Right cardiac atrium (tissue), 5 donors: ENCODE results near the gene NISCH. TPM values are rescaled to one million over a fixed set of nuclear protein-coding genes. Genes with fewer than 3 reads are reported as not detected.

ENCODE experiments used
- ATAC-seq, 2 donors: fragments of 200-7000 bp; cut with Tn5 transposase; one replicate each; pipeline versions ENCODE4 v1.8.0 to v1.9.1; 2020; ENCODE audit warnings: moderate library complexity in 2 of 2, mild to moderate bottlenecking in 1 of 2
- DNase-seq, 3 donors: peaks; one replicate each; pipeline ENCODE4 v3.0.0-alpha.2; 2020
- H3K27ac ChIP-seq: one replicate; pipeline ENCODE4 v1.5.1; 2013; ENCODE audit warnings: mild to moderate bottlenecking, low read length, control low read depth, moderate library complexity
- H3K27me3 ChIP-seq: one replicate; pipeline ENCODE4 v1.6.1; 2013; ENCODE audit not compliant: control insufficient read depth, insufficient read depth
- H3K4me1 ChIP-seq: one replicate; pipeline ENCODE4 v1.6.1; 2013; ENCODE audit warnings: low read length; ENCODE audit not compliant: control insufficient read depth, insufficient read depth
- H3K4me3 ChIP-seq: one replicate; pipeline ENCODE4 v1.5.1; 2013; ENCODE audit warnings: low read length, control low read depth
- H3K9me3 ChIP-seq: one replicate; pipeline ENCODE4 v1.6.1; 2013; ENCODE audit warnings: low read length; ENCODE audit not compliant: control insufficient read depth
- WGBS: extraction: QIAGEN DNeasy Blood & Tissue Kit; methylation state at CpG from one replicate; pipeline ENCODE4 v1.1.7; 2013; 5-methylcytosine and 5-hydroxymethylcytosine counted together
- intact Hi-C, 4 donors: fragments of 100-400 bp; cut with DNase I; formaldehyde crosslinking; loops; one replicate each; pipeline versions ENCODE4 v1.11.0 to v1.14.0; 2022 to 2023
- polyA plus RNA-seq: library from polyadenylated mRNA; stranded (reverse); fragments of 200-250 nt; gene quantifications from one replicate; pipeline ENCODE4 v1.2.3, GENCODE V29; 2013
- total RNA-seq, 4 donors: library from RNA; stranded (reverse); fragmentation: NEBNext Ultra II Directional; extraction: Animal tissue kit (Norgen Biotek cat#: 25700); gene quantifications; one replicate each; pipeline ENCODE4 v1.2.1, GENCODE V29; 2021
- donor health status: healthy with polysubstance abuse.
- donor health status: DM: no; HTN: yes; CAD: no.
- donor health status: DM: no; HTN: no; CAD: no.
- donor health status: DM: no; HTN: yes; CAD: no; lungs with severe emphysema.
- donor health status: DM: yes; HTN: yes; CAD: no.

The NISCH gene
- total and polyA plus RNA-seq, 5 donors: 31.2 to 59.2 (median 50.7) TPM

DNA sequence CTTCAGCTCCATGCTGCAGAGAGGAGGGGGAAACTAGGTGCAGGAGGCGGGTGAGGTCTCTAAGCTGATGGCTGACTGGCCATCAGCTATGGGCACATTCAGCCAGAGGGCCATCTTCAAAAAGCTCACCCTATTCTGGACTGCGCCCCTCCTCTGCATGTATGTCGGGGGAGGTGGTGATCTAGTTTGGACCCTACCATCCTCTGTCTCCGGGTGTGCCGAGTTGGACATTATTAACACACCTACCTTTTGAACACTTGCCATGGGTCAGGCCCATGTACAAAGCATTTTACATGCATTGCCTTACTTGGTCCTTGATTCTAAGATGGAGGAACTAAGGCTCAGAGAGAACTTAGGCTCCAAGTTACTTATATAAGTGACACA, 1.4 kb downstream of the NISCH start:
- Histone ChIP-seq H3K27me3 (no peaks in the 10 kb centered on the region), H3K27ac (no peak overlapping the region), H3K9me3 (no peaks in the 10 kb centered on the region), H3K4me1 (peaks cover 9% of the 10 kb centered on the region), H3K4me3 (no peak overlapping the region)
- ATAC-seq (no peak), DNase-seq (no peak)
- intact Hi-C loops: no loop called here
- WGBS: 69% methylated on average over 5 of the region's 5 CpGs

DNA sequence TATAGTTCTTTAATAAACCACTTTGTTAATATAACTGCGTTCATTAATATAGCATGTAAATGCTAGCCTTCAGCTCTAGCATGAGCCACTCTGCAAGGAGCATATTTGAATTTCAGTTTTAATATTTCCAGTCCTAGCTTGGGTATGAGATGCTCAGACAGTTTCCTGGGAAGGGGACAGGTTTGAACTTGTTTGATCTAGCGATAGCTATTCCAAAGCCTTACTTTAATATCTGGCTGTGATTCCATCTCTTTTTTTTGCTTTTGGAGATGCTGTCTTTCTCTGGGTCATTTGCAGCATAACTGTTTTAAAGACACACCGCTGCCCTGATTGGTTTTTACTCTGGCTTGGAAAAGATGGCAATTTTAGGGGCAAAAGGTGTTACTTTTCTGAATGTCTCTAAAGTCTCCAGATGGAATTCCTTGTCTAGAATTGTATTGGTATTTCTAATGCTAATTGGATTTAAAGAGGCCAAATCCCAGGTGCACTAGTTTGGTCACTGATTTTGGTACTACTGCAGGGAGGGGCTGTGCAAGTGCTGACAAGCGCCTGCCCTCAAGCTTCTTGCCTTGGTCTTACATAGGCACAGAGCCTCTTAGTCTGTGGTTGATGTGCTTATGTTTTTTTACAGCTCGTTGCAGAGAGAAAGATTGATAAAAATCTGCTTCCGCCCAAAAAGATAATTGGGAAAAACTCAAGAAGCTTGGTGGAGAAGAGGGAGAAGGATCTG, 2.8 kb downstream of the NISCH start:
- no peak overlapping the region for H3K4me3 ChIP-seq
- no peaks in the 10 kb centered on the region for H3K9me3 ChIP-seq
- 75% methylated on average over 6 of the region's 6 CpGs for WGBS
- DNase-seq (no peak), ATAC-seq (no peak)
- no peaks in the 10 kb centered on the region for H3K27me3 ChIP-seq
- no peak overlapping the region for H3K27ac ChIP-seq
- H3K4me1 ChIP-seq: peaks cover 9% of the 10 kb centered on the region
- intact Hi-C loops: no loop called here

DNA sequence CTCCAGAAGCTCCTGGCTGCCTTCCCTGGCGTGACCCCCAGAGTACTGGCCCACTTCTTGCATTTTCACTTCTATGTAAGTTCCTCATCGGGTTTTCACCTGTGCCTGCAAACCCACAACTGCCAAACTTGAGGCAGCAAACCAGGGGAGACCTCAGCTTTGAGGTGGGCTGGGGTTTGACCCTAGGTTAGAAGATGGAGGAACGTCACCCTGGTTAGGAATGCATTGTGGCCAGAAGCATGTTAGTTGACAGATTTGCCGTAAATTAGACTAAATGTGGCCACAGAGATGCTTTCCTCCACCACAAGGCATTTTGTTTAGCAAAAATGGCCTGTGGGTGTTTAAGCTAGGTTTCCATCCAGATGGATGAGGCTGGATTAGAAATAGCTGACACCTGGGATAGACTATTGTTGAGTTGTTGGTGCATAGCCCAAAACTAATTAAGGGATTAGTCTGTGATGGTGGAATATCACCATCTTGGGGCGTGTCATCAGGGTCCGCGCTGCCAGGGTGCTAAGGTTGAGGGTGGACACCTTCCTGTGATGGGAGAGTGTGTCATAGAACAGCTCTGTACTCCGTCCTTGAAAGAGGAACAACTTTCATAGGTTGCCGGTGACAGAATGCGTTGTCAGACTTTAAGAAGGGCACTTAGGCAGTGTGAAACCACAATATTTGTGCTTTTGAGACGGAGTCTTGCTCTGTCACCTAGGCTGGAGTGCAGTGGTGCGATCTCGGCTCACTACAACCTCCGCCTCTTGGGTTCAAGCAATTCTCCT, 3.6 kb downstream of the NISCH start:
- no peaks in the 10 kb centered on the region for H3K9me3 ChIP-seq
- intact Hi-C loops: no loop called here
- H3K4me1 ChIP-seq: peaks cover 9% of the 10 kb centered on the region
- no peaks in the 10 kb centered on the region for H3K27me3 ChIP-seq
- DNase-seq (peak in 1 of 3 donors; percentile 19), ATAC-seq (no peak)
- no peak overlapping the region for H3K4me3 ChIP-seq
- H3K27ac ChIP-seq: no peak overlapping the region
- WGBS: 93% methylated on average over 14 of the region's 14 CpGs

DNA sequence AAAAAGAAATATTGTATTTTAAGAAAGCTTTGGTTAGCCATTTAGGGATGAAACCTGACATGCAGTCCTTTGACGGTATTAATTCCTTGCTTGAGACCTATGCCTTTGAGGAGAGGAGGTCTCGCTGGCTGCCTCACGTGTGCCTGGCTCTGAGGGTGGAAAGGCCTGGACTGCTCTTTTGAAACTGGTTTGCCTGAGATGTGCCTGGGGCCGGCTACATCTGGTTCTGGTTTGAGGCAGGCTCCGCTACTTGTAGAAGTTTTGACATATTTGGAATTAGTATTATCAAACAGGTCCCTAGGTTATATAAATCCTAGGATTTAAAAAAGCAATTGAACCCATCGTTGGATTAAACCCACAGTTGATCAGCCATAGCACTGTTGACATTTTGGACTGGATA, 6.5 kb downstream of the NISCH start:
- Histone ChIP-seq H3K4me1 (peaks cover 5% of the 10 kb centered on the region), H3K9me3 (no peaks in the 10 kb centered on the region), H3K27ac (no peak overlapping the region), H3K27me3 (no peaks in the 10 kb centered on the region), H3K4me3 (no peak overlapping the region)
- DNase-seq (no peak), ATAC-seq (no peak)
- WGBS: 85% methylated on average over 6 of the region's 6 CpGs
- intact Hi-C loops: no loop called here

DNA sequence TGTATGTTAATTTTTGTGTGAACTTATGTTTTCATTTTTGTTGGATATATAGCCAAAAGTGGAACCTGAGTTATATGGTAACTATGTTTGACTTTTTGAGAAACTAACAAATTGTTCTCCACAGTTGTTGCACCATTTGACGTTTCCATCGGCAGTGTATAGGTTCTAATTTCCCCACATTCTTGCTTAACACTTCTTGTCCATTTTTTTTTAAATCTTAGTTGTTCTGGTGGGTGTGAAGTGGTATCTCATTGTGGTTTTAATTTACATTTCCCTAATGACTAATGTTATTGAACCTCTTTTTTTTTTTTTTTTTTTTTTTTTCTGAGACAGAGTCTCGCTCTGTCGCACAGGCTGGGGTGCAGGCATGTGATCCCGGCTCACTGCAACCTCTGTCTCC, 8.0 kb downstream of the NISCH start:
- ATAC-seq (no peak), DNase-seq (no peak)
- H3K9me3 ChIP-seq: no peaks in the 10 kb centered on the region
- 91% methylated on average over 5 of the region's 5 CpGs for WGBS
- H3K27me3 ChIP-seq: no peaks in the 10 kb centered on the region
- no peak overlapping the region for H3K27ac ChIP-seq
- H3K4me1 ChIP-seq: peaks cover 3% of the 10 kb centered on the region
- H3K4me3 ChIP-seq: no peak overlapping the region
- intact Hi-C loops: no loop called here

DNA sequence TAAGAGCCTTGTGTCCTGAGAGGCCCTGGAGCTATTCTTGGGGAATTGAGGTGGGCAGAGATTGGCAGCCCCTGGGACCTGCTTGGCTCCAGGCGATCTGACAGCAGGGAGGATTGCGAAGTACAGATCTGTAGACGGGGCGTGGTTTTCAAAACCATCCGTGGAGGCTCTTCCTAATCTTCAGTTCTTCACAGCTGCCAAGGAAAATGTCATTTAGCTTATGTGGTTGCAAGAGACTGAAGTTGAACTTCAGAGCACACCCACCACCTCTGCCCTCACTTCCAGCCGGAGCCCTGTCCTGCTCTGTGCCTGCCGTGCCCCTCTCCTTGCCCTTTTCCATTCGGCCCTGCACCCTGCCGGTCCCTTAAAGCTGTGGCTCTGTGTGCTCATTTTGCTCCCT, 12.9 kb downstream of the NISCH start:
- intact Hi-C loops: no loop called here
- Histone ChIP-seq H3K4me1 (peaks cover 6% of the 10 kb centered on the region), H3K27me3 (no peaks in the 10 kb centered on the region), H3K27ac (peak overlapping the region; percentile 43), H3K4me3 (no peak overlapping the region), H3K9me3 (no peaks in the 10 kb centered on the region)
- DNase-seq (peak in 2 of 3 donors; percentile 43 to 59), ATAC-seq (peak; percentile 32 to 51)
- WGBS: 26% methylated on average over 9 of the region's 9 CpGs

DNA sequence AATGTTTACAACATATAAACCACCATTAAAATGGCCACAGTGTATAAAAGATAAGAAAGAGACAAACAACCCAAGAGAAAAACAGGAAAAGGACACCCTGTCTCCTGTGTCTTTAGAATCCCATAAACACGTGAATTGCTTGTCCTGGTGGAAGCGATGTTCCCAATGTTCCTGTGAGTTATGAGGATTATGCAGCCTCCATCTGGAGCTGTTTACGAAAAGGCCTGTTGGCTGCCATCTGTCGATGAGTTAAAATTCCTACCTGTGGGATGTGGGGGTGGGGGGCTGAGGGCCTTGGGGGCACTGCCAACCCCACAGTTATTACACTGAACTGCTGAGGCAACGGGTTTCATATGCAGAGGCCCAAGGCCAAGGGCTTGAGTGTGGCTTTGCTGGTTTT, 13.6 kb downstream of the NISCH start:
- Histone ChIP-seq H3K9me3 (no peaks in the 10 kb centered on the region), H3K4me3 (no peak overlapping the region), H3K27me3 (no peaks in the 10 kb centered on the region), H3K4me1 (peaks cover 6% of the 10 kb centered on the region), H3K27ac (no peak overlapping the region)
- no peak for ATAC-seq
- WGBS: 66% methylated on average over 5 of the region's 5 CpGs
- intact Hi-C loops: no loop called here
- DNase-seq: no peak

DNA sequence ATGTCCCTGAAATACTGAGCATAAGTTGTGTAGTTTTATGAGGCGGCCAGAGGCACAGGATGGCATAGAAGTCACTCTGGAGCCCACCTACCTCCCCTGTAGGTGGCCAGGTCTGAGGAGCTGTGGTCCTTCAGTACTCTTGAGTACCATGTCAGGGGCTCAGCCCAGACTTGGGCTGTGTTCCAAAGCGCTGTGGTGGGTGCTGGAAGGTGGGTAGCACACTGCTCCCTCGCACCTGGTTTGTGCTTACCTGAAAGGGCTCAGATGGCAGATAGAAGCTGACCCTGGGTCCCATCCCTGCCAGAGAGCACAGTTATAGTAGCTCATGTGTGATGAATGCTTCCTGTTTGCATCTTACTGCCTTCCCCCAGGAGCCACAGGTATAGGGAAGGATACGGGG, 15.5 kb downstream of the NISCH start:
- no peaks in the 10 kb centered on the region for H3K27me3 ChIP-seq
- no peak overlapping the region for H3K27ac ChIP-seq
- no peak for ATAC-seq
- intact Hi-C loops: loop anchor here (5.0 to 10.0 kb wide), 4 partner anchors 66 to 216 kb away; partner anchors contain the start of genes UQCC5 (in 2 of the 4), GNL3 (in 1 of the 4) and PBRM1 (in 1 of the 4)
- WGBS: 95% methylated on average over 4 of the region's 4 CpGs
- H3K4me3 ChIP-seq: no peak overlapping the region
- H3K4me1 ChIP-seq: peaks cover 6% of the 10 kb centered on the region
- no peak for DNase-seq
- no peaks in the 10 kb centered on the region for H3K9me3 ChIP-seq

DNA sequence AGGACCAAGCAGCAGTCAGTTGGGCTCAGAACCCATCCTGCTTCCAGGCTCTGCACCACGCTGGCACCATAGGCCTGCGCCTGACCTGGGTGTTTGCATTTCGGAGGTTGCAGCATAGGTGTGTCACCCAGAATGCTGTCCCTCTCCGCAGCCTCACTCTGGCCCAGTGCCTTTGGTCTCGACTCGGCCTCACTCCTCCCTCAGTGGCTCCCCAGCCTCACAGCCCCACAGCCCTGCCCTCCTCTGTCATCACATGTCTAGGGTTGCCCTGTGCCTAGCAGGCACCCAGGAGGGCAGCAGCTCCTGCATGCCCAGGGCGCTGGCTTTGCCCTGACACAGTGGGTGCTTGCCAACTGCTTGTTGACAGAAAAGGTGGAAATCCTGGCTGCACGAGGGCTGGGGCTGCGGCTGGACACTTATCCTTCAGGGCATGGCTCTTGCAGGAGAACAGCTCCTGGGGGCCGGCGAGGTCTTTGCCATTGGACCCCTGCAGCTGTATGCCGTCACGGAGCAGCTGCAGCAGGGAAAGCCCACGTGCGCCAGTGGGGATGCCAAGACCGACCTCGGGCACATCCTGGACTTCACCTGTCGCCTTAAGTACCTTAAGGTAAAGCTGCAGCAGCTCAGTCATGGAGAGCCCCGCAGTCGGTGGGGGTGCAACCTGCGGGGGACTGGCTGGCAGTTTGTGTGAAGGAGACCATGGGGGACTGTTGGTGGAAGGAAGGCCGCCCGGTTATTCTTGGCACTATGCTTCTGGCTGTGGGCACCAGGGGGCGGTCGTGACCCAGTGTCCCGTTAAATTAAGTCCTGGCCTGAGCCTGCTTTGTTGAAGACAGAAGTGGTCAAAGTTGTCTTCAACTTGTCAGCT, 16.2 kb downstream of the NISCH start:
- intact Hi-C loops: loop anchor here (5.0 to 10.0 kb wide), 4 partner anchors 66 to 216 kb away; partner anchors contain the start of genes UQCC5 (in 2 of the 4), GNL3 (in 1 of the 4) and PBRM1 (in 1 of the 4)
- ATAC-seq (peak; percentile 72 to 77), DNase-seq (peak; percentile 76 to 91 (median 90))
- no peak overlapping the region for H3K4me3 ChIP-seq
- H3K27me3 ChIP-seq: no peaks in the 10 kb centered on the region
- H3K9me3 ChIP-seq: no peaks in the 10 kb centered on the region
- 56% methylated on average over 26 of the region's 26 CpGs for WGBS
- peaks cover 5% of the 10 kb centered on the region for H3K4me1 ChIP-seq
- no peak overlapping the region for H3K27ac ChIP-seq

DNA sequence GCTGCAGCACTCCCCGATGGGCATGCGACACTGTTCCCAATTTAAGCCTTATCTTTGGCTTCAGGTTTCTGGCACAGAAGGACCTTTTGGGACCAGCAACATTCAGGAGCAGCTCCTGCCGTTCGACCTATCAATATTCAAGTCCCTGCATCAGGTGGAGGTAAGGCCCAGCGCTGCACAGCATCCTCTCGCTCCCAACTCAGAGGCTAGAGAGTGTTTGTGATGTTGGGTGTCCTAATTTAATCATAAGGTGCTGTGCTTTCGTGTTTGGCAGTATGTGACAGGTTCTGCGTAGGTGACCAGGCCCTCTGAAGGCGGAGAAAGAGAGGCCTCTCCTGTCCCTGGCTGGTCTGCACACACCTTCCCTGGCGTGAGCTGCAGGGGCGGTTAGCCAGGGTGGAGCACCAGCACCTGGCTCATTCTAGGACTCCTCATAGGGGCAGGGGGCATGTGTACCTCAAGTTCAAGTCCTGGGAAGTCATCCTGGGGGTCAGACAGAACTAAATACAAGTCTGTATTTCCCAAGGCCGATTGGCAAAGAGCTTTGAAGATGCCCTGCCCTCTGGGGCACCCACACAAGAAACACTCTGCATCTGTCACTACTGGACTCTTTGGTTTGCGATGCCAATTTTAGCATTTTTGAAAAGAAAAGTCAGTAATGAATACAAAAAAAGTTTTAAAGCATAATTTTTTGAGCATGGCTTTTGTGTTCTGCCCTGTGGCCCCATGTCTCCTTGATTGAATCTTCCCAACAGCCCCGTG, 17.0 kb downstream of the NISCH start:
- H3K4me3 ChIP-seq: no peak overlapping the region
- no peaks in the 10 kb centered on the region for H3K9me3 ChIP-seq
- no peak for DNase-seq
- 60% methylated on average over 14 of the region's 14 CpGs for WGBS
- H3K27me3 ChIP-seq: no peaks in the 10 kb centered on the region
- no peak for ATAC-seq
- H3K4me1 ChIP-seq: peaks cover 5% of the 10 kb centered on the region
- intact Hi-C loops: loop anchor here (5.0 to 10.0 kb wide), 4 partner anchors 65 to 215 kb away; partner anchors contain the start of genes UQCC5 (in 2 of the 4), GNL3 (in 1 of the 4) and PBRM1 (in 1 of the 4)
- peak overlapping the region; percentile 16 for H3K27ac ChIP-seq
